ENCODE results near the gene RGS3. TPM values are rescaled to one million over a fixed set of nuclear protein-coding genes. Genes with fewer than 3 reads are reported as not detected.

The RGS3 gene
- polyA plus RNA-seq, 2 of the 4 experiments (the other 2 are of a cell fraction) = 19.6 to 22.9 TPM

DNA sequence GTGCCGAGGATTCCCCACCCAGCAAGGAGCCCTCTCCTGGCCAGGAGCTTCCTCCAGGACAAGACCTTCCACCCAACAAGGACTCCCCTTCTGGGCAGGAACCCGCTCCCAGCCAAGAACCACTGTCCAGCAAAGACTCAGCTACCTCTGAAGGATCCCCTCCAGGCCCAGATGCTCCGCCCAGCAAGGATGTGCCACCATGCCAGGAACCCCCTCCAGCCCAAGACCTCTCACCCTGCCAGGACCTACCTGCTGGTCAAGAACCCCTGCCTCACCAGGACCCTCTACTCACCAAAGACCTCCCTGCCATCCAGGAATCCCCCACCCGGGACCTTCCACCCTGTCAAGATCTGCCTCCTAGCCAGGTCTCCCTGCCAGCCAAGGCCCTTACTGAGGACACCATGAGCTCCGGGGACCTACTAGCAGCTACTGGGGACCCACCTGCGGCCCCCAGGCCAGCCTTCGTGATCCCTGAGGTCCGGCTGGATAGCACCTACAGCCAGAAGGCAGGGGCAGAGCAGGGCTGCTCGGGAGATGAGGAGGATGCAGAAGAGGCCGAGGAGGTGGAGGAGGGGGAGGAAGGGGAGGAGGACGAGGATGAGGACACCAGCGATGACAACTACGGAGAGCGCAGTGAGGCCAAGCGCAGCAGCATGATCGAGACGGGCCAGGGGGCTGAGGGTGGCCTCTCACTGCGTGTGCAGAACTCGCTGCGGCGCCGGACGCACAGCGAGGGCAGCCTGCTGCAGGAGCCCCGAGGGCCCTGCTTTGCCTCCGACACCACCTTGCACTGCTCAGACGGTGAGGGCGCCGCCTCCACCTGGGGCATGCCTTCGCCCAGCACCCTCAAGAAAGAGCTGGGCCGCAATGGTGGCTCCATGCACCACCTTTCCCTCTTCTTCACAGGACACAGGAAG, 120.2 kb downstream of the RGS3 start:
- H3K4me3 ChIP-seq = no peak overlapping the region
- no peaks in the 10 kb centered on the region for H3K9me3 ChIP-seq
- no peak overlapping the region for H3K4me2 ChIP-seq
- ChIA-PET CTCF (interaction anchor here (1.5 to 31.8 kb wide), 6 partner anchors 7 to 136 kb away, joined by 4 to 1349 read pairs (median 75); no protein-coding TSS in a partner anchor), POLR2A (no interaction called here)
- no peak for DNase-seq (ENCODE audit: low read depth in 1 of 2, low spot score in 1 of 2)
- H3K27ac ChIP-seq = no peak overlapping the region
- WGBS (ENCODE audit: missing lambda C conversion rate) = 93% methylated on average over 26 of the region's 31 CpGs
- peaks cover 22% of the 10 kb centered on the region for H3K4me1 ChIP-seq
- no peak for FAIRE-seq
- no peak for ATAC-seq
- TF ChIP-seq RAD21 (conservative IDR thresholded peaks at IDR 0.05 in 1 of 2, IDR thresholded peaks at IDR 0.05 in 1 of 2) = no peak

- TF ChIP-seq, protein P1, sequence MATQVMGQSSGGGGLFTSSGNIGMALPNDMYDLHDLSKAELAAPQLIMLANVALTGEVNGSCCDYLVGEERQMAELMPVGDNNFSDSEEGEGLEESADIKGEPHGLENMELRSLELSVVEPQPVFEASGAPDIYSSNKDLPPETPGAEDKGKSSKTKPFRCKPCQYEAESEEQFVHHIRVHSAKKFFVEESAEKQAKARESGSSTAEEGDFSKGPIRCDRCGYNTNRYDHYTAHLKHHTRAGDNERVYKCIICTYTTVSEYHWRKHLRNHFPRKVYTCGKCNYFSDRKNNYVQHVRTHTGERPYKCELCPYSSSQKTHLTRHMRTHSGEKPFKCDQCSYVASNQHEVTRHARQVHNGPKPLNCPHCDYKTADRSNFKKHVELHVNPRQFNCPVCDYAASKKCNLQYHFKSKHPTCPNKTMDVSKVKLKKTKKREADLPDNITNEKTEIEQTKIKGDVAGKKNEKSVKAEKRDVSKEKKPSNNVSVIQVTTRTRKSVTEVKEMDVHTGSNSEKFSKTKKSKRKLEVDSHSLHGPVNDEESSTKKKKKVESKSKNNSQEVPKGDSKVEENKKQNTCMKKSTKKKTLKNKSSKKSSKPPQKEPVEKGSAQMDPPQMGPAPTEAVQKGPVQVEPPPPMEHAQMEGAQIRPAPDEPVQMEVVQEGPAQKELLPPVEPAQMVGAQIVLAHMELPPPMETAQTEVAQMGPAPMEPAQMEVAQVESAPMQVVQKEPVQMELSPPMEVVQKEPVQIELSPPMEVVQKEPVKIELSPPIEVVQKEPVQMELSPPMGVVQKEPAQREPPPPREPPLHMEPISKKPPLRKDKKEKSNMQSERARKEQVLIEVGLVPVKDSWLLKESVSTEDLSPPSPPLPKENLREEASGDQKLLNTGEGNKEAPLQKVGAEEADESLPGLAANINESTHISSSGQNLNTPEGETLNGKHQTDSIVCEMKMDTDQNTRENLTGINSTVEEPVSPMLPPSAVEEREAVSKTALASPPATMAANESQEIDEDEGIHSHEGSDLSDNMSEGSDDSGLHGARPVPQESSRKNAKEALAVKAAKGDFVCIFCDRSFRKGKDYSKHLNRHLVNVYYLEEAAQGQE (IDR thresholded peaks at IDR 0.05) = no peak
- TF ChIP-seq RNF2 (IDR thresholded peaks at IDR 0.05; ENCODE audit: borderline replicate concordance, low read depth) = no peak
- 90% methylated on average over 5 of the region's 5 CpGs for WGBS (ENCODE audit: missing lambda C conversion rate)
- ATAC-seq = no peak
- POLR2A ChIA-PET = no interaction called here
- no peak for FAIRE-seq
- CTCF ChIA-PET = interaction anchor here (1.5 to 31.8 kb wide), 4 partner anchors 6 to 137 kb away, joined by 4 to 1349 read pairs (median 268); no protein-coding TSS in a partner anchor
- no peak overlapping the region for H3K4me3 ChIP-seq
- no peaks in the 10 kb centered on the region for H3K9me3 ChIP-seq
- DNase-seq (ENCODE audit: low read depth in 1 of 2, low spot score in 1 of 2) = no peak
- peaks cover 14% of the 10 kb centered on the region for H3K4me1 ChIP-seq
- no peak overlapping the region for H3K4me2 ChIP-seq
- H3K27ac ChIP-seq = no peak overlapping the region
These were observed 121.0 kb downstream of the RGS3 start for GRCh38 chr9:113584428-113585084.

GRCh38 chr9:113585085-113585442, 121.5 kb downstream of the RGS3 start:
- Histone ChIP-seq H3K4me1 (peaks cover 9% of the 10 kb centered on the region; the same call in 2 of the 3 replicates), H3K9me3 (no peaks in the 10 kb centered on the region), H3K4me2 (no peak overlapping the region), H3K27ac (no peak overlapping the region), H3K4me3 (no peak overlapping the region)
- ATAC-seq (no peak), FAIRE-seq (no peak), DNase-seq (ENCODE audit: low read depth in 1 of 2, low spot score in 1 of 2) (no peak)
- WGBS (ENCODE audit: missing lambda C conversion rate) = 100% methylated on average over 3 of the region's 4 CpGs
- TF ChIP-seq, protein P2, sequence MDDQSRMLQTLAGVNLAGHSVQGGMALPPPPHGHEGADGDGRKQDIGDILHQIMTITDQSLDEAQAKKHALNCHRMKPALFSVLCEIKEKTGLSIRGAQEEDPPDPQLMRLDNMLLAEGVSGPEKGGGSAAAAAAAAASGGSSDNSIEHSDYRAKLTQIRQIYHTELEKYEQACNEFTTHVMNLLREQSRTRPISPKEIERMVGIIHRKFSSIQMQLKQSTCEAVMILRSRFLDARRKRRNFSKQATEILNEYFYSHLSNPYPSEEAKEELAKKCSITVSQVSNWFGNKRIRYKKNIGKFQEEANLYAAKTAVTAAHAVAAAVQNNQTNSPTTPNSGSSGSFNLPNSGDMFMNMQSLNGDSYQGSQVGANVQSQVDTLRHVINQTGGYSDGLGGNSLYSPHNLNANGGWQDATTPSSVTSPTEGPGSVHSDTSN (IDR thresholded peaks at IDR 0.05) = no peak
- TF ChIP-seq KDM1A (IDR thresholded peaks at IDR 0.05; ENCODE audit: low read depth) (no peak), BCL3 (IDR thresholded peaks at IDR 0.05) (no peak), HDAC2 (IDR thresholded peaks at IDR 0.05) (no peak), GATA3 (IDR thresholded peaks at IDR 0.05; ENCODE audit: borderline replicate concordance) (no peak), RNF2 (IDR thresholded peaks at IDR 0.05; ENCODE audit: borderline replicate concordance, low read depth) (no peak), RFX5 (IDR thresholded peaks at IDR 0.05) (no peak), ZFP36 (IDR thresholded peaks at IDR 0.05; ENCODE audit: borderline replicate concordance, partially characterized antibody) (no peak), TP53 (CRISPR knock-in tag; IDR thresholded peaks at IDR 0.05) (no peak)
- TF ChIP-seq, protein P3, sequence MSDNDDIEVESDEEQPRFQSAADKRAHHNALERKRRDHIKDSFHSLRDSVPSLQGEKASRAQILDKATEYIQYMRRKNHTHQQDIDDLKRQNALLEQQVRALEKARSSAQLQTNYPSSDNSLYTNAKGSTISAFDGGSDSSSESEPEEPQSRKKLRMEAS (IDR thresholded peaks at IDR 0.05) = no peak
- CTCF ChIA-PET = interaction anchor here (1.5 to 31.8 kb wide), 3 partner anchors 72 to 137 kb away, joined by 4 to 1349 read pairs (median 390); no protein-coding TSS in a partner anchor
- POLR2A ChIA-PET = no interaction called here

Data from A549 (cell line).